Nephron progenitor cell (in vitro differentiated cells): Measurements from ENCODE around the gene PPP6C.

Experiments used
- DNase-seq: peaks from one replicate; pipeline ENCODE4 v3.0.0; 2021
- H3K27ac Mint-ChIP-seq: 2 replicates; pipeline ENCODE4 v1.8.0; 2021; ENCODE audit warnings: mild to moderate bottlenecking, moderate library complexity, mixed read lengths
- H3K27me3 Mint-ChIP-seq: 2 replicates; pipeline ENCODE4 v1.8.0; 2021; ENCODE audit warnings: mild to moderate bottlenecking, low read depth, mixed read lengths; ENCODE audit not compliant: poor library complexity
- H3K36me3 Mint-ChIP-seq: 2 replicates; pipeline ENCODE4 v1.8.0; 2021; ENCODE audit warnings: low read depth, mixed read lengths
- H3K4me1 Mint-ChIP-seq: 2 replicates; pipeline ENCODE4 v1.8.0; 2021; ENCODE audit warnings: mixed read lengths
- H3K4me3 Mint-ChIP-seq: 2 replicates; pipeline ENCODE4 v1.8.0; 2021; ENCODE audit warnings: mild to moderate bottlenecking, moderate library complexity, mixed read lengths
- H3K9me3 Mint-ChIP-seq: 2 replicates; pipeline ENCODE4 v1.8.0; 2021; ENCODE audit warnings: mild to moderate bottlenecking, moderate library complexity, mixed read lengths
- TF ChIP-seq, protein P1 (sequence below): fragments of 200-600 bp; sonication (generic); IDR thresholded peaks from 2 replicates; pipeline ENCODE4 v1.5.0; 2021; ENCODE audit warnings: antibody characterized with exemption

Gene PPP6C

DNA sequence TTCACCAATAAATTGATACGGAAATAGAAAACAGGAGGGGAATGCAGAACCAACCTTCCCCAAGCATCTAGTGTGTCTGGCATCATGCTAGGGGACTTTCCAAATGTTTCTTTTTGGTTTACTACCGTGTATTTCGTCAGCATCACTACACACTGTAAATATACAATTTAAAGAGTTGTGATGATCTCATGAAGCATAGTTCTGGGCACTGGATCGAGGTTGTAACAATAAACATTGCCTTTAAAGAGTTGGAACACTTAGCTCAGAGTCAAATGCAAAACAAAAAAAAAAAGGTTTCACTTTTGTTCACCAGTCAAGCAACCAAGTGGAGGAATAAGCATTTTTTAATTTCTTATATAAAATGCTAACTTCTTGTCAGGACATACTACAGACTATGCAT is 43.4 kb downstream of the PPP6C start:
- Mint-ChIP-seq H3K27ac (no peak overlapping the region), H3K4me1 (peaks cover 10% of the 10 kb centered on the region), H3K4me3 (no peak overlapping the region), H3K36me3 (peaks cover 15% of the 10 kb centered on the region), H3K9me3 (no peaks in the 10 kb centered on the region), H3K27me3 (no peaks in the 10 kb centered on the region)
- DNase-seq, result no peak
- TF ChIP-seq, protein P1, sequence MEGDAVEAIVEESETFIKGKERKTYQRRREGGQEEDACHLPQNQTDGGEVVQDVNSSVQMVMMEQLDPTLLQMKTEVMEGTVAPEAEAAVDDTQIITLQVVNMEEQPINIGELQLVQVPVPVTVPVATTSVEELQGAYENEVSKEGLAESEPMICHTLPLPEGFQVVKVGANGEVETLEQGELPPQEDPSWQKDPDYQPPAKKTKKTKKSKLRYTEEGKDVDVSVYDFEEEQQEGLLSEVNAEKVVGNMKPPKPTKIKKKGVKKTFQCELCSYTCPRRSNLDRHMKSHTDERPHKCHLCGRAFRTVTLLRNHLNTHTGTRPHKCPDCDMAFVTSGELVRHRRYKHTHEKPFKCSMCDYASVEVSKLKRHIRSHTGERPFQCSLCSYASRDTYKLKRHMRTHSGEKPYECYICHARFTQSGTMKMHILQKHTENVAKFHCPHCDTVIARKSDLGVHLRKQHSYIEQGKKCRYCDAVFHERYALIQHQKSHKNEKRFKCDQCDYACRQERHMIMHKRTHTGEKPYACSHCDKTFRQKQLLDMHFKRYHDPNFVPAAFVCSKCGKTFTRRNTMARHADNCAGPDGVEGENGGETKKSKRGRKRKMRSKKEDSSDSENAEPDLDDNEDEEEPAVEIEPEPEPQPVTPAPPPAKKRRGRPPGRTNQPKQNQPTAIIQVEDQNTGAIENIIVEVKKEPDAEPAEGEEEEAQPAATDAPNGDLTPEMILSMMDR, result no peak

DNA sequence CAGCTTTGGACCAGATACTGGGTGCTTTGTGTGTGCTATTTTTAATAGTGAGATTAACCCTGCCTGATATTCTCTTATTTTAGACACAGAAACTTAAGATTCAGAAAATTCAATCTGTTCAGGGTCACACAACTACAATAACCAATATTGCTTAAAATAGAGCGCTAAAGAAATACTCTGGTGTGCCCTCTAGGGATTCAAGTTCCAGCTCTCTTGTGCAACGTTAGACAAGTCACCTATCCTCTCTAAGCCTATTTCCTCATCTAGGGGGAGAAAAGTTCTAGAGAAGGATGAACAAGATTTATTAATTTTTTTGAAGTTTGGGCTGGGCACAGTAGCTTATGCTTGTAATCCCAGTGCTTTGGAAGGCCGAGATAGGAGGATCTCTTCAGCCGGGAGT is 44.2 kb downstream of the PPP6C start:
- no peaks in the 10 kb centered on the region for H3K9me3 Mint-ChIP-seq
- no peak overlapping the region for H3K4me3 Mint-ChIP-seq
- TF ChIP-seq, protein P1, result no peak
- no peaks in the 10 kb centered on the region for H3K27me3 Mint-ChIP-seq
- peaks cover 10% of the 10 kb centered on the region for H3K4me1 Mint-ChIP-seq
- no peak overlapping the region for H3K27ac Mint-ChIP-seq
- H3K36me3 Mint-ChIP-seq, result peaks cover 8% of the 10 kb centered on the region
- DNase-seq, result no peak

DNA sequence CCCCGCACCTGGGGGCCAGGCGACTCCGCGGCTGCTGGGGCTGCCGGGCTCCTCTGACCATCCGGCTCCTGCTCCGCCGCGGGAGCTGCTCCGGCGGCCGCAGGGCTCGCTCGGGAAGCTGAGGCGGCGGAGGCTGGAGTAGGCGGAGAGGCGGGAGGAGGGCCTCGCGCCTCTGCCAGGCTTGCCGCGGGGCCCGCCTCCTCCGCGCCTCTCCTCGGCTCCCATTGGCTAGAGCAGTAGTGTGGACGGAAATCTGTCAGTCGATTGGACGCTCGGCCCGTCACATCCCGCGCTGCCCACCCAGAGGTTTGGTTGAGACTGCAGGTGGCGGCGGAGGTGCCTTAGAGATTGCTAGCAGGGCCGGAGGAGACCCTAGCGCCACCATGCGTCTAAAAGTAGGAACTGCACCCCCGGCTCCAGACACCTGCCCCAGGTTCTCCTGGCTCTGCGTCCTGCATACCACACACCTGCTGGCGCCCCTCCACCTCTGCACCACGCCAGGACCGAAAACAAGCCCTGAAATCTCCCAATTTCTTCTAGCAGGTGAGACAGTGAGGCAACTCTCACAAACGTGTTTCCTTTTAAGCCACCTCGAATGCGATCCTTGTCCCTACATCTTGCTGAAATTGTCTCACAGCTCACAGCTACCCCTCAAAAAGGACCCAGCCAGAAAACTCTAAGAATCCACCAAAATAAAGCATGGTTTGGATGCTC is 46.1 kb downstream of the PPP6C start, which contains the start of gene SCAI:
TSS of gene SCAI (minus strand) at position 152 of the 714 bp plus-strand sequence. CDS start at position 61, 91 bp downstream.
- peak within 1 kb of the TSS; percentile 81 for H3K27ac Mint-ChIP-seq
- peak within 1 kb of the TSS; percentile 99 for H3K4me3 Mint-ChIP-seq
- H3K27me3 Mint-ChIP-seq, result no peaks in the 10 kb centered on the region
- no peaks in the 10 kb centered on the region for H3K9me3 Mint-ChIP-seq
- TF ChIP-seq, protein P1, result peak; percentile 100
- H3K36me3 Mint-ChIP-seq, result peaks cover 16% of the 10 kb centered on the region
- H3K4me1 Mint-ChIP-seq, result peaks cover 10% of the 10 kb centered on the region
- peak; percentile 98 for DNase-seq

DNA sequence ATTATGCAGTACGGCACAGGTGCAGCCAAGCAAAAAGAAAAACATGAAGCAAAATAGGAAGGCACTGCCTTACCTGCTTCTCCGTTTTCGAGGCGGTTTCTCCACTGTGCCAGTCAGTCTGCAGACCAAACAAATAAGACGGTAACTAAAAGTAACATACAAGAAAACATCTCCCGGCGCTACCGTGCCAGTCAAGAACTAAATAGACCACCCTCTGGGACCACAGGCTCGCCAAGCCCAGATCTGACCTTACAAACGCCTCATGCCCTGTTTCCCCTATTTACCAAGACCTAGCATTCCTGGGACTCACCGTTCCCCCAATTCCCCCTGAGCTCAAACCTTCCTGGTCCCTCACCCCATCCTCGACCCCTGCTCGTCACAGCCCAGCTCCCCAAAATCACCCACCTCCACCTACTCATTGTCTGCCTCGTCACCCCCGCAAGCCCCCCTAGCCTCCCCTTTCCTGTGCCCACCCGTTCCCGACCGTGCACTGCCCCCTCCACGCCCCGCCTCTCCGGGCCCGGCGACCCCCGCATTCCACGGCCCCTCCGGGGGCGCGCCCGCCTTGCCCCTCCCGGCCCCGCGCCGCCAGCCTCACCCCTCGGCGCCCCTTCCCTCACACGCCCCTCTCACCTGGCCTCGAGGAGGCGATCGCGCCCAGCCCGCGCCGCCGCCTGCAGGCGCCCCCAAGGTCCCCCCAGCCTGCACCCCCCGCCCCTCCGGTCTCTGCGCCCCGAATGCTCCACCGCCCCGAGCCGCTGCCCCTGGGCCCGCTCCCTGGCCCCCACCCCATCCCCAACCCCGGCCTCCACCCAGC is 46.8 kb downstream of the PPP6C start:
- Mint-ChIP-seq H3K27ac (peak overlapping the region; percentile 81), H3K27me3 (no peaks in the 10 kb centered on the region), H3K9me3 (no peaks in the 10 kb centered on the region), H3K36me3 (peaks cover 20% of the 10 kb centered on the region), H3K4me3 (peak overlapping the region; percentile 99), H3K4me1 (peaks cover 10% of the 10 kb centered on the region)
- TF ChIP-seq, protein P1, result no peak
- no peak for DNase-seq

DNA sequence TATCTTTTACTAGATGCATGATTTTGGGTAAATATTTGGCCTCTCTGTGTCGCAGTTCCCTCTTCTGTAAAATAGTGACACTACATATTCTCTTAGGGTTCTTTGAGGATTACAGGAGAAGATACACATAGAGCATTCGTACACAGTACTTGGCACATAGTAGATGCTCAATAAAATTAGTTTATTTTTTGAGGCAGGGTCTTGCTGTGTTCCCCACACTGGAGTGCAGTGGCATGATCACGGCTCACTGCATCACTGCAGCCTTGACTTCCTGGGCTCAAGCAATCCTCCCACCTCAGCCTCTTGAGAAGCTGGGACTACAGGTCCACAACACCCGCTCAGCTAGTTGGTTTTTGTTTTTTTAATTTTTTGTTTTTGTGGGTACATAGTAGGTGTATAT is 47.9 kb downstream of the PPP6C start:
- no peaks in the 10 kb centered on the region for H3K27me3 Mint-ChIP-seq
- peak overlapping the region; percentile 99 for H3K4me3 Mint-ChIP-seq
- TF ChIP-seq, protein P1, result no peak
- peaks cover 10% of the 10 kb centered on the region for H3K4me1 Mint-ChIP-seq
- H3K36me3 Mint-ChIP-seq, result peaks cover 25% of the 10 kb centered on the region
- H3K9me3 Mint-ChIP-seq, result no peaks in the 10 kb centered on the region
- DNase-seq, result no peak
- no peak overlapping the region for H3K27ac Mint-ChIP-seq
